Sigmoid colon (tissue), 7 donors: ENCODE measurements around the gene STOX2. TPM values are rescaled to one million over a fixed set of nuclear protein-coding genes. Genes with fewer than 3 reads are reported as not detected.
A peak's percentile ranks its signal among the peaks of the same experiment; 100 is the strongest.

ENCODE experiments used
- DNase-seq: peaks from one replicate; pipeline ENCODE4 v3.0.0-alpha.2; 2019
- H3K27ac ChIP-seq, 4 donors: fragments of 200-600 bp; sonication (generic); one replicate each; pipeline ENCODE4 v1.5.1; 2016 to 2019; ENCODE audit warnings: mild to moderate bottlenecking in 1 of 4
- H3K27me3 ChIP-seq, 3 donors: fragments of 200-600 bp; sonication (generic); one replicate each; pipeline ENCODE4 v1.5.1; 2019; ENCODE audit warnings: mild to moderate bottlenecking in 1 of 3
- H3K36me3 ChIP-seq, 4 donors: fragments of 200-600 bp; sonication (generic); one replicate each; pipeline ENCODE4 v1.5.1; 2016 to 2019
- H3K4me1 ChIP-seq, 4 donors: fragments of 200-600 bp; sonication (generic); one replicate each; pipeline ENCODE4 v1.5.1; 2017 to 2019
- H3K4me3 ChIP-seq, 4 donors: fragments of 200-600 bp; sonication (generic); one replicate each; pipeline ENCODE4 v1.5.1; 2017 to 2019; ENCODE audit warnings: mild to moderate bottlenecking in 2 of 4, moderate library complexity in 1 of 4
- H3K9me3 ChIP-seq, 4 donors: fragments of 200-600 bp in 3 of 4; sonication (generic) in 3 of 4; one replicate each; pipeline versions ENCODE4 v1.5.1 to v1.6.1; 2013 to 2019
- CTCF ChIP-seq, 4 experiments: fragments of 450-650 bp in 3 of 4; fragments of 200-600 bp in 1 of 4; IDR thresholded peaks; one replicate each; pipeline ENCODE4 v1.5.1; 2016 to 2019; ENCODE audit warnings: antibody characterized with exemption in 4 of 4, mild to moderate bottlenecking in 3 of 4, moderate library complexity in 2 of 4
- EP300 ChIP-seq, 4 donors: sonication (generic); formaldehyde crosslinking; IDR thresholded peaks; one replicate each; pipeline ENCODE4 v1.6.1; 2017; ENCODE audit warnings: antibody characterized with exemption in 4 of 4
- POLR2A ChIP-seq, 2 donors: fragments of 450-650 bp; IDR thresholded peaks; one replicate each; pipeline ENCODE4 v1.6.1; 2016; ENCODE audit warnings: antibody characterized with exemption in 2 of 2, mild to moderate bottlenecking in 2 of 2, moderate library complexity in 2 of 2
- POLR2AphosphoS5 ChIP-seq, 4 donors: sonication (generic); formaldehyde crosslinking; IDR thresholded peaks; one replicate each; pipeline ENCODE4 v1.6.1; 2017; ENCODE audit warnings: antibody characterized with exemption in 4 of 4
- WGBS, 2 donors: extraction: QIAGEN DNeasy Blood & Tissue Kit; methylation state at CpG; one replicate each; pipeline ENCODE4 v1.1.7; 2013; 5-methylcytosine and 5-hydroxymethylcytosine counted together
- intact Hi-C: fragments of 100-400 bp; cut with DNase I; formaldehyde crosslinking; loops from one replicate; pipeline ENCODE4 v1.15.1; 2023
- polyA plus RNA-seq, 3 donors: library from polyadenylated mRNA; stranded (reverse); fragments of 200-250 nt; gene quantifications; one replicate each; pipeline ENCODE4 v1.2.3, GENCODE V29; 2013
- total RNA-seq, 4 donors: library from RNA; depleted of rRNA; stranded (reverse); fragments of >200 nt; gene quantifications; one replicate each; pipeline ENCODE4 v1.1.0, GENCODE V29; 2016
- donor health status: healthy with polysubstance abuse.
- donor health status: Bipolar disorder and iron deficiency.
- donor health status: healthy.

Gene STOX2
- total and polyA plus RNA-seq, 7 donors = under 0.01 to 9.6 (median 2.2) TPM

GRCh38 chr4:183903021-183903760, 1.9 kb upstream of the STOX2 start:
- Histone ChIP-seq H3K36me3 (no peaks in the 10 kb centered on the region), H3K27me3 (no peaks in the 10 kb centered on the region), H3K9me3 (no peaks in the 10 kb centered on the region), H3K27ac (no peak overlapping the region), H3K4me3 (no peak overlapping the region), H3K4me1 (peaks cover 0 to 28% (median 20%) of the 10 kb centered on the region in 4 donors)
- DNase-seq = no peak
- intact Hi-C loops = no loop called here
- TF ChIP-seq POLR2AphosphoS5 (IDR thresholded peaks at IDR 0.05) = no peak
- TF ChIP-seq EP300 (IDR thresholded peaks at IDR 0.05) = no peak
- no peak for TF ChIP-seq POLR2A (IDR thresholded peaks at IDR 0.05)
- TF ChIP-seq CTCF (IDR thresholded peaks at IDR 0.05) = no peak
- WGBS, 2 donors = 85 to 87% methylated on average over 6 of the region's 6 CpGs

GRCh38 chr4:183905593-183906488, 734 bp downstream of the STOX2 start:
- DNase-seq = no peak
- H3K4me3 ChIP-seq = peak overlapping the region; percentile 48 to 75 (median 64)
- 1% methylated on average over 93 of the region's 93 CpGs for WGBS, 2 donors
- intact Hi-C loops = loop anchor here (5.0 kb wide), 1 partner anchor 81 kb away; no protein-coding TSS in a partner anchor
- H3K27ac ChIP-seq = peak overlapping the region; percentile 35 to 78 (median 69)
- TF ChIP-seq POLR2A (IDR thresholded peaks at IDR 0.05) = no peak
- TF ChIP-seq POLR2AphosphoS5 (IDR thresholded peaks at IDR 0.05) = no peak
- TF ChIP-seq CTCF (IDR thresholded peaks at IDR 0.05) = no peak
- no peak for TF ChIP-seq EP300 (IDR thresholded peaks at IDR 0.05)
- H3K27me3 ChIP-seq = no peaks in the 10 kb centered on the region
- H3K4me1 ChIP-seq = peaks cover 0 to 28% (median 20%) of the 10 kb centered on the region in 4 donors
- H3K9me3 ChIP-seq = no peaks in the 10 kb centered on the region
- H3K36me3 ChIP-seq = no peaks in the 10 kb centered on the region

GRCh38 chr4:183906489-183906738, 1.3 kb downstream of the STOX2 start:
- no peak for DNase-seq
- H3K27ac ChIP-seq = peak overlapping the region in 3 of 4 donors; percentile 18 to 78 (median 64)
- WGBS, 2 donors = 1 to 3% methylated on average over 25 of the region's 25 CpGs
- H3K9me3 ChIP-seq = no peaks in the 10 kb centered on the region
- peak overlapping the region; percentile 48 to 75 (median 64) for H3K4me3 ChIP-seq
- H3K36me3 ChIP-seq = no peaks in the 10 kb centered on the region
- no peak for TF ChIP-seq POLR2AphosphoS5 (IDR thresholded peaks at IDR 0.05)
- TF ChIP-seq POLR2A (IDR thresholded peaks at IDR 0.05) = no peak
- no peak for TF ChIP-seq EP300 (IDR thresholded peaks at IDR 0.05)
- no peak for TF ChIP-seq CTCF (IDR thresholded peaks at IDR 0.05)
- intact Hi-C loops = loop anchor here (5.0 kb wide), 1 partner anchor 81 kb away; no protein-coding TSS in a partner anchor
- no peaks in the 10 kb centered on the region for H3K27me3 ChIP-seq
- H3K4me1 ChIP-seq = peaks cover 0 to 28% (median 20%) of the 10 kb centered on the region in 4 donors

GRCh38 chr4:183906739-183907651, 1.9 kb downstream of the STOX2 start:
- WGBS, 2 donors = 10 to 19% methylated on average over 54 of the region's 54 CpGs
- Histone ChIP-seq H3K27me3 (no peaks in the 10 kb centered on the region), H3K4me1 (peaks cover 0 to 28% (median 20%) of the 10 kb centered on the region in 4 donors), H3K36me3 (no peaks in the 10 kb centered on the region), H3K9me3 (no peaks in the 10 kb centered on the region), H3K27ac (peak overlapping the region in 3 of 4 donors; percentile 18 to 78 (median 64)), H3K4me3 (peak overlapping the region; percentile 48 to 75 (median 64))
- TF ChIP-seq POLR2AphosphoS5 (IDR thresholded peaks at IDR 0.05) (no peak), POLR2A (IDR thresholded peaks at IDR 0.05) (no peak), CTCF (IDR thresholded peaks at IDR 0.05) (no peak), EP300 (IDR thresholded peaks at IDR 0.05) (no peak)
- DNase-seq = peak; percentile 64
- intact Hi-C loops = loop anchor here (5.0 kb wide), 1 partner anchor 80 kb away; no protein-coding TSS in a partner anchor
